Stimulated activated memory B cell treated with anti-CD40 and anti-IgM and Interleukin-4, amounts not matched to agents 10 μg/mL and 1 μg/mL and 100 μg/mL, for 72 hours (primary cell): ENCODE measurements around the gene PIMREG.

Experiments
- ATAC-seq: fragments of 150-1000 bp; cut with Tn5 transposase; 2 replicates; pipeline ENCODE4 v1.10.0; 2021
- H3K27ac Mint-ChIP-seq: one replicate; pipeline ENCODE4 v1.8.0; 2022; ENCODE audit warnings: mild to moderate bottlenecking, mixed read lengths
- H3K27me3 Mint-ChIP-seq: one replicate; pipeline ENCODE4 v1.8.0; 2022; ENCODE audit warnings: mixed read lengths
- H3K36me3 Mint-ChIP-seq: one replicate; pipeline ENCODE4 v1.8.0; 2022; ENCODE audit warnings: mixed read lengths
- H3K4me1 Mint-ChIP-seq: one replicate; pipeline ENCODE4 v1.8.0; 2022; ENCODE audit warnings: mixed read lengths
- H3K4me3 Mint-ChIP-seq: one replicate; pipeline ENCODE4 v1.8.0; 2022; ENCODE audit warnings: mild to moderate bottlenecking, moderate library complexity, mixed read lengths
- H3K9me3 Mint-ChIP-seq: one replicate; pipeline ENCODE4 v1.8.0; 2022; ENCODE audit warnings: mixed read lengths

Gene PIMREG

GRCh38 chr17:6463616-6464445 lies 19.6 kb downstream of the PIMREG start:
- Mint-ChIP-seq H3K27ac (no peak overlapping the region), H3K27me3 (peaks cover 19% of the 10 kb centered on the region), H3K9me3 (peaks cover 2% of the 10 kb centered on the region), H3K4me3 (no peak overlapping the region), H3K36me3 (no peaks in the 10 kb centered on the region), H3K4me1 (no peaks in the 10 kb centered on the region)
- ATAC-seq, result no peak

DNA sequence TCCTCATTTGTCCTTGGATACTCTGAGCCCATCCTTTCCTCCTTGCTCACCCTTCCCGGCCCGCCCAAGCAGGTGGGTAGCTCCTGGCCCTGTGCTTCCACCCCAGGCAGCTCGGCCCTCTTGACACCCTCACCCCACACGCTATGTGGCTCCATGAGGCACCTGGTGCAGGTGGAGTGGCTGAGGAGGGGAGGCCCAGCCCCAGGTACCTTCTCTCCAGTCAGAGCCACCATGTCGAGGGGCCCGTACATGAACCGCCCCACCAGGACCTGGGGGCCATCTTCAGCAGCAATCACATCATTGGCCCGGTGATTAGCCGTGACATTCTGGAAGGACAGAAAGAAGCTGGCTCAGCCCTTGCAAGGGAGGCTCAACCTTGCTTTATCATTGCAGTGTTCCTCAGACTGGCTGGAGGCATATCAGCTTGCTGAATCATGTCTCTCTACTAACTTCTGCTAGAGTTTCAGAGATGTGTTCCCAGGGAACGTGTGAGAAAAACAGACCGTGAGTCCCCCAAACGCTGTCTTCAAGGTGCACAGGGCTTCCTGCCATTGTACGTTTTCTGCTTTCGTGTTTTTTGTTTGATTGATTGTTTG lies 20.3 kb downstream of the PIMREG start:
- no peaks in the 10 kb centered on the region for H3K36me3 Mint-ChIP-seq
- no peak for ATAC-seq
- H3K27ac Mint-ChIP-seq, result no peak overlapping the region
- H3K9me3 Mint-ChIP-seq, result peaks cover 2% of the 10 kb centered on the region
- H3K4me1 Mint-ChIP-seq, result no peaks in the 10 kb centered on the region
- H3K27me3 Mint-ChIP-seq, result peaks cover 26% of the 10 kb centered on the region
- H3K4me3 Mint-ChIP-seq, result no peak overlapping the region

- Mint-ChIP-seq H3K27me3 (peaks cover 29% of the 10 kb centered on the region), H3K4me1 (no peaks in the 10 kb centered on the region), H3K4me3 (no peak overlapping the region), H3K27ac (no peak overlapping the region), H3K36me3 (no peaks in the 10 kb centered on the region), H3K9me3 (peaks cover 2% of the 10 kb centered on the region)
- no peak for ATAC-seq
Observed at GRCh38 chr17:6465206-6466003, 21.1 kb downstream of the PIMREG start.

DNA sequence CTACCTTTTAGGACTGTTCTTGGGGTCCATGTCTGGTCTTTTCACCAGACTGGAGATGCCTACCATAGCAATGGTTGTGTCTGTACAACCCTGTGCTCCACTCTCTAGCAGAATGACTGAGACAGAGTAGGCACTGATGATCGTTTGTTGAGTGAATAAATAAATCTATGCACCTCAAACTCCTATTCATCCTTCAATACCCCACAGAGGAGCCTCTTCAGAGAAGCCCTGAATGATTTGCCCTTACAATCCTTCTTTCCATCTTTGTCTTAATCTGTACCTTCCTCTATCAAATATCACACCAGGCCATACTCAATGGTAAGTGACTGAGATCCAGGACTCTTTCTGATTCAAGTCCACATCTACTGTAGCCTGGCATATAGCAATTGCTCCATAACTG lies 23.3 kb downstream of the PIMREG start:
- H3K36me3 Mint-ChIP-seq, result no peaks in the 10 kb centered on the region
- no peaks in the 10 kb centered on the region for H3K4me1 Mint-ChIP-seq
- peaks cover 29% of the 10 kb centered on the region for H3K27me3 Mint-ChIP-seq
- H3K4me3 Mint-ChIP-seq, result no peak overlapping the region
- H3K27ac Mint-ChIP-seq, result no peak overlapping the region
- no peak for ATAC-seq
- peaks cover 2% of the 10 kb centered on the region for H3K9me3 Mint-ChIP-seq

DNA sequence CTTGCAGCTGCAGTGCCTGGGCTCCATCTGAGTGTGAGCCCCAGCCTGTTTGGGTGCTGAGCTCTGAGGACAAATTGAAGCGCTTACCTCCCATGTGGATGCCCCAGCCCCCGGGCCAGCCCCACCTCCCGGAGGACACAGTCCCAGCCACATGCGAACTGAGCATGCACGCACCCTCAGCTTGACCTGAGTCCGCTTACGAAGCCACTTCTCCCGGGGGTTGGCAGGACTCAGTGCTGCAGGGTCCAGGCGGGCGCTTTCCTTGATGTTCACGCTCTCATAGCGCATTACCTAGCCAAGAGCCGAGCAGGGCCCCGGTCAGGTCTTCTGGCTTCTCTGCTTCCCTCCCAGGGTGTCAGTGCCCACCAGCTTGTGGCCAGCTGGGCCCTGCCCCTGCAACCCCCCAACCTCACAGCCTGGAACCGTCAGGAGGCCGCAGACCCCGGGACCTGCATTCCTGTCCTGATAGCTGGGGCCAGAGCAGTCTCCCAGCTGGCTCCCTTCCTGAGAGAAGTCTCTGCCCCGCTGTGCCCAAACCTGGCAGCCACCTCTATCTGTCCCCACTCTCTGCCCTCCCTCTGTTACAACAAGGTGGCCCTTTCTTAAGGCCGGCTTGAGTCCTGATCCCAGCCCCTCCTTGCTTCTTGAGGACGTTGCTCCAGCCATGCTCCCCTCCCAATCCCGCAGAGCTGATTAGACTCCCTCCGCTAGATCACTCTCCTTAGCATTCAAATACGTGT lies 24.0 kb downstream of the PIMREG start:
- peaks cover 29% of the 10 kb centered on the region for H3K27me3 Mint-ChIP-seq

DNA sequence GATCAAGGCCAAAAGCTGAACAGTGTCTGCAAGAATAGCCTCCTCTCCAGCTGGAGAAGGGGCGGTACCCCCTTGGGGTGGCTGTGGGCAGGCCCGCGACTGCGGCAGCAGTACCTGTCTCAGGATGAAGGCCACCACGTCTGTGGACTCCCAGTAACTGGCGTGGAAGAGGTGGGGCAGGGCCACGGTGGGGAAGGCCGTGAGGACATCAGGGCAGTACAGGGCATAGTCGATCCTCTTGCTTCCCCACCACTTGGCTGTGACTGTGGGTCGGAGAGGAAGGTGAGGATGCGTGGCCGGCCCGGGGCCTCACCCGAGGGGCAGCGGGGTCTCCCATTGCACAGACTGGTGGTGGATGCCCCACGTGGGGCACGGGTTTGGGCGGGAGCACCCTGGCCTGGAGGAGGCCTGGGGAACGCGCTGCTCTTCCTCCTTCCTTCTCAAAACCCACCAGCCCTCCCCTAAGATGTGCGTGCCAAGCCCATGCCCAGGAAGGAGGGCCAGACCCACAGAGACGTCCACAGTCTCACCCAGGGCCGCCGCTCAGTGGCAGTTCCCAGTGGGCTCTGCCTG lies 26.0 kb downstream of the PIMREG start:
- Mint-ChIP-seq H3K36me3 (no peaks in the 10 kb centered on the region), H3K27me3 (peaks cover 28% of the 10 kb centered on the region), H3K27ac (no peak overlapping the region), H3K9me3 (peaks cover 2% of the 10 kb centered on the region), H3K4me3 (no peak overlapping the region), H3K4me1 (peaks cover 6% of the 10 kb centered on the region)
- ATAC-seq, result no peak

More for the DNA sequence above, 24.0 kb downstream of the PIMREG start:
- Mint-ChIP-seq H3K4me1 (peaks cover 5% of the 10 kb centered on the region), H3K36me3 (no peaks in the 10 kb centered on the region), H3K27ac (no peak overlapping the region), H3K9me3 (peaks cover 2% of the 10 kb centered on the region), H3K4me3 (no peak overlapping the region)
- ATAC-seq, result no peak

- no peak for ATAC-seq
- Mint-ChIP-seq H3K27me3 (peaks cover 21% of the 10 kb centered on the region), H3K4me1 (peaks cover 6% of the 10 kb centered on the region), H3K9me3 (peaks cover 2% of the 10 kb centered on the region), H3K36me3 (no peaks in the 10 kb centered on the region), H3K4me3 (no peak overlapping the region), H3K27ac (no peak overlapping the region)
Observed at GRCh38 chr17:6470751-6471521, 26.7 kb downstream of the PIMREG start.

DNA sequence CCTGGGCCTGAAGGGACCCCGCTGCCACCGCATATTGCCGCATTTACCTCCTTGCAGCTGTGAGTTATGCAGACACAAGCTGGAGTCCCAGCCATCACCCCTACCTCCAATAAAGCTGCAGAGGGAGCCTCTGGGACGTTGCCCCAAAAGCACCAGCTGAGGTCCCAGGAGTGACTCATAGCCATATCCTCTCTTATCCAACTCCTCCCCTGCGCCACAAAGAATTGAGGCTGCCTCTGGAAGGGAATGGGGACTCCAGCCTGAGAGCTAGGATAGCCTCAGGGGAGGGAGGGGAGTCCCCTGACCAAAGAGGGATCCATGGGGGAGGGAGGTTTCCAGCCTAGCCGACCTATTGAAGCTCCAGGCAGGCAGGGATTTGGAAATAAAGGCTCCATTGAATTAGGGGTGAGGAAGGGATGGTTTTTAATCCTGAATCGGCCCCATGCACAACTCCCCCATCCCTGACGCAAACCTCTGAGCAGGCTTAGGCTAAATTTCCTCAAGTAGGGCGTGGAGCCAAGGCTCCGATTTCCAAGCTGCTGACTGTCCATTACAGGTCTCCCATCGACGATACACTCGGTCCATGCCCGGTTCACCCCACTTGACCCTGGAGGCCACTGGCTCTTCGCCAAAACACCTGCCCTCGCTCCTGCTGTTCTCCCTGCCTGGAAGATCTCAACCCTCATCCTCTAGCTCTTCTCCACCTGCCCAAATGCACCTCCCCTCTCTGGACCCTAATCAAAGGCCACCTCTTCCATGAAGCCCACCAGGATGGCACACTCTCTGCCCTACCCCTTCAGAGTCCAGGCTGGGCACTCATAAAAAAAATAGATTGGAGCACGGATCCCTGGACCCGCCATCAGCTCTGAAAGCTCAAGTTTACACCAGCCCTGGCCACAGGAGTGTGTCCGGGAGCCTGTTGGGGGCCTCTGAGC lies 27.5 kb downstream of the PIMREG start:
- Mint-ChIP-seq H3K4me1 (peaks cover 6% of the 10 kb centered on the region), H3K27ac (no peak overlapping the region), H3K27me3 (peaks cover 16% of the 10 kb centered on the region), H3K36me3 (no peaks in the 10 kb centered on the region), H3K4me3 (no peak overlapping the region), H3K9me3 (peaks cover 2% of the 10 kb centered on the region)
- ATAC-seq, result no peak

- H3K36me3 Mint-ChIP-seq, result no peaks in the 10 kb centered on the region
- peaks cover 6% of the 10 kb centered on the region for H3K4me1 Mint-ChIP-seq
- no peak overlapping the region for H3K27ac Mint-ChIP-seq
- H3K4me3 Mint-ChIP-seq, result no peak overlapping the region
- peaks cover 16% of the 10 kb centered on the region for H3K27me3 Mint-ChIP-seq
- H3K9me3 Mint-ChIP-seq, result peaks cover 2% of the 10 kb centered on the region
- no peak for ATAC-seq
Observed at GRCh38 chr17:6472517-6472916, 28.3 kb downstream of the PIMREG start.

- H3K9me3 Mint-ChIP-seq, result no peaks in the 10 kb centered on the region
- H3K27me3 Mint-ChIP-seq, result peaks cover 16% of the 10 kb centered on the region
- no peaks in the 10 kb centered on the region for H3K36me3 Mint-ChIP-seq
- H3K4me3 Mint-ChIP-seq, result no peak overlapping the region
- no peak for ATAC-seq
- H3K27ac Mint-ChIP-seq, result no peak overlapping the region
- H3K4me1 Mint-ChIP-seq, result peaks cover 6% of the 10 kb centered on the region
Observed at GRCh38 chr17:6473128-6473767, 29.0 kb downstream of the PIMREG start.

GRCh38 chr17:6474376-6474775 lies 30.1 kb downstream of the PIMREG start:
- ATAC-seq, result no peak
- no peak overlapping the region for H3K27ac Mint-ChIP-seq
- H3K27me3 Mint-ChIP-seq, result peaks cover 5% of the 10 kb centered on the region
- H3K4me1 Mint-ChIP-seq, result peaks cover 6% of the 10 kb centered on the region
- H3K9me3 Mint-ChIP-seq, result no peaks in the 10 kb centered on the region
- no peaks in the 10 kb centered on the region for H3K36me3 Mint-ChIP-seq
- H3K4me3 Mint-ChIP-seq, result no peak overlapping the region

DNA sequence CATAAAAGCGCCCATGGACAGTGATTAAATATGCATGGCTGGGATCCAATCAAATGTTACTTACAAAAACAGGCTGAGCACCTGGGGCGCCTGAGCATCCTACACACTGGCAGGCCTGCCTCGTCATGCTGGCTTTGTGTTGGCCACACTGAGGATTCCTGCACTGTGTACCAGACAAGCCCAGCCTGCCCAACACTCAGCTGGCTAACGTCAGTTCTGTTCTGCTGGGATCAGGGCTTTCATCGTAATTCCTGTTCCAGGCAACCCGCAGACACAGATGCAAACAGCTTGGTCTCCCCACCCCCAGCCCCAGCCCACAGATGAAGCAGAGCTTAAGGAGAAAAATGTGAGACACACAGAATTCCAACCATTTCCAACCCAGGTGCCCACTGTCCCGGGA lies 30.7 kb downstream of the PIMREG start:
- Mint-ChIP-seq H3K27me3 (no peaks in the 10 kb centered on the region), H3K27ac (no peak overlapping the region), H3K4me3 (no peak overlapping the region), H3K4me1 (peaks cover 6% of the 10 kb centered on the region), H3K9me3 (no peaks in the 10 kb centered on the region), H3K36me3 (no peaks in the 10 kb centered on the region)
- no peak for ATAC-seq

DNA sequence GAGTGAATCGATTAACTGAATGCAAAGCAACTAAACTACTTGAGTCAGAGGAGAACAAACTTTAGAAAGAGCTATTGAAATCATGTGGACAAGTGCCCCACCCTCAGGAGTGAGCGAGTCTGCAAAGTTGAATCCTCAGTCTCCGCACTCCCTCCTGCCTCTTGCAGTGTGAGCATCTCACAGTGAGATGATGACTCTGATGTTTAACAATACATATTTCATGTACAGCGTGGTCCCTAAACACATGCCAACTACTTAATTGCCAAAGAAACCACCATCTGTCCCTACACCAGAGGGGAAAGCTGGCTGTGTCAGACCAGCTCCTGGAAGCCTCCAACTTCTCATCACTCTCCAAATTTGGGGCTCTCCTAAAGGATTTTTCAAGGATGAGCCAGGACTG lies 31.2 kb downstream of the PIMREG start:
- H3K27ac Mint-ChIP-seq, result no peak overlapping the region
- no peak overlapping the region for H3K4me3 Mint-ChIP-seq
- no peak for ATAC-seq
- H3K9me3 Mint-ChIP-seq, result no peaks in the 10 kb centered on the region
- no peaks in the 10 kb centered on the region for H3K36me3 Mint-ChIP-seq
- no peaks in the 10 kb centered on the region for H3K27me3 Mint-ChIP-seq
- peaks cover 6% of the 10 kb centered on the region for H3K4me1 Mint-ChIP-seq
